ENCODE results near the gene SYF2. TPM values are rescaled to one million over a fixed set of nuclear protein-coding genes. Genes with fewer than 3 reads are reported as not detected.

Gene SYF2
- total RNA-seq, 1 experiment from 2014 or later = 35.3 TPM

DNA sequence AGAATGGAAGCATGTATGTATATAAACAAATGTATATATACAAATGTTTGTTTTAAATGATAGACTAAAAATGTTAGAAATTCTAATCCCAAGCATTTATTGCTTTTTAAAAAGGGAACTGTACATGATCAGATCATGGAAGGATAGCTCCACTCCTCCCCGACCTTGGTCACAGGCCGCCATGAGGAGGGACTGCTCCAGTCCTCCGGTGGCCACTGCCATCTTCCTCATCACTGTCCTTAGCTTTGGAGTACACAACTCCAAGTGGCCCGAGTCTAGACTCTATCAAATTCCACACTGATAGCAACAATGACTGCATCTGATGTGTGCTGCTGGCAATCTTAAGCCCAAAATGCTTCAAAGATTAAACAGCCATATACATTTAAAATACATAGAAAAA lies 9.7 kb downstream of the SYF2 start:
- no peak for ATAC-seq
- CTCF ChIA-PET = no interaction called here

DNA sequence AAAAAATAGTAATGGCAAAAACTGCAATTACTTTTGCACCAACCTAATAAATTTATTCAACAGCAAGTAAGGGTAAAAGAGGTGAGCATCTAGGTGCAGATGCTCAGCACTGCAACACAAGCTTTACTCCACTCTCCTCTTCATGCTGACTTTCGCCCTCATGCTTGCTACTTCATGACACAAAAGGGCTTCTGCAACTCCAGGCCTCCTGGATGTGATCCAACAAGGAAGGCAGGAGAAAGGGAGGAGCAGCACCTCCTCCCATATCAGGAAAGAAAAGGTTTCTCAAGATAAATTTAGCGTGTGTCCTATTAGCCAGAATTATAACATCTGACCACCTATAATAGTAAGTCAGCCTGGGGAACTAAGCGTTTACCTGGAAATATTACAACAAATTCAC lies 11.6 kb downstream of the SYF2 start:
- POLR2A ChIA-PET = interaction anchor here (0.7 kb wide), 1 partner anchor 8 kb away, joined by 3 read pairs; no protein-coding TSS in a partner anchor
- Mint-ChIP-seq H3K36me3 (peaks cover 29% of the 10 kb centered on the region), H3K4me3 (no peak overlapping the region), H3K4me1 (no peaks in the 10 kb centered on the region), H3K9me3 (no peaks in the 10 kb centered on the region), H3K27me3 (ENCODE audit: low read depth) (no peaks in the 10 kb centered on the region), H3K27ac (no peak overlapping the region)
- TF ChIP-seq ZNF263 (CRISPR knock-in tag; IDR thresholded peaks at IDR 0.05; ENCODE audit: low read depth) (no peak), ATF1 (CRISPR knock-in tag; IDR thresholded peaks at IDR 0.05) (no peak), MXD4 (CRISPR knock-in tag; IDR thresholded peaks at IDR 0.05; ENCODE audit: borderline replicate concordance) (no peak), JUN (CRISPR knock-in tag; IDR thresholded peaks at IDR 0.05) (no peak), ZNF219 (CRISPR knock-in tag; IDR thresholded peaks at IDR 0.05; ENCODE audit: borderline replicate concordance) (no peak)
- TF ChIP-seq, protein P1, sequence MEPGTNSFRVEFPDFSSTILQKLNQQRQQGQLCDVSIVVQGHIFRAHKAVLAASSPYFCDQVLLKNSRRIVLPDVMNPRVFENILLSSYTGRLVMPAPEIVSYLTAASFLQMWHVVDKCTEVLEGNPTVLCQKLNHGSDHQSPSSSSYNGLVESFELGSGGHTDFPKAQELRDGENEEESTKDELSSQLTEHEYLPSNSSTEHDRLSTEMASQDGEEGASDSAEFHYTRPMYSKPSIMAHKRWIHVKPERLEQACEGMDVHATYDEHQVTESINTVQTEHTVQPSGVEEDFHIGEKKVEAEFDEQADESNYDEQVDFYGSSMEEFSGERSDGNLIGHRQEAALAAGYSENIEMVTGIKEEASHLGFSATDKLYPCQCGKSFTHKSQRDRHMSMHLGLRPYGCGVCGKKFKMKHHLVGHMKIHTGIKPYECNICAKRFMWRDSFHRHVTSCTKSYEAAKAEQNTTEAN (CRISPR knock-in tag; IDR thresholded peaks at IDR 0.05) = no peak
- TF ChIP-seq, protein P2, sequence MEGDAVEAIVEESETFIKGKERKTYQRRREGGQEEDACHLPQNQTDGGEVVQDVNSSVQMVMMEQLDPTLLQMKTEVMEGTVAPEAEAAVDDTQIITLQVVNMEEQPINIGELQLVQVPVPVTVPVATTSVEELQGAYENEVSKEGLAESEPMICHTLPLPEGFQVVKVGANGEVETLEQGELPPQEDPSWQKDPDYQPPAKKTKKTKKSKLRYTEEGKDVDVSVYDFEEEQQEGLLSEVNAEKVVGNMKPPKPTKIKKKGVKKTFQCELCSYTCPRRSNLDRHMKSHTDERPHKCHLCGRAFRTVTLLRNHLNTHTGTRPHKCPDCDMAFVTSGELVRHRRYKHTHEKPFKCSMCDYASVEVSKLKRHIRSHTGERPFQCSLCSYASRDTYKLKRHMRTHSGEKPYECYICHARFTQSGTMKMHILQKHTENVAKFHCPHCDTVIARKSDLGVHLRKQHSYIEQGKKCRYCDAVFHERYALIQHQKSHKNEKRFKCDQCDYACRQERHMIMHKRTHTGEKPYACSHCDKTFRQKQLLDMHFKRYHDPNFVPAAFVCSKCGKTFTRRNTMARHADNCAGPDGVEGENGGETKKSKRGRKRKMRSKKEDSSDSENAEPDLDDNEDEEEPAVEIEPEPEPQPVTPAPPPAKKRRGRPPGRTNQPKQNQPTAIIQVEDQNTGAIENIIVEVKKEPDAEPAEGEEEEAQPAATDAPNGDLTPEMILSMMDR (IDR thresholded peaks at IDR 0.05) = no peak
- ATAC-seq (no peak), DNase-seq (ENCODE audit: low spot score) (no peak)
- CTCF ChIA-PET = no interaction called here

More for the DNA sequence above, 9.7 kb downstream of the SYF2 start:
- Mint-ChIP-seq H3K27ac (no peak overlapping the region), H3K4me1 (no peaks in the 10 kb centered on the region), H3K9me3 (no peaks in the 10 kb centered on the region), H3K27me3 (ENCODE audit: low read depth) (no peaks in the 10 kb centered on the region), H3K4me3 (no peak overlapping the region), H3K36me3 (peaks cover 43% of the 10 kb centered on the region)
- POLR2A ChIA-PET = no interaction called here
- no peak for DNase-seq (ENCODE audit: low spot score)
- TF ChIP-seq FOXP1 (CRISPR knock-in tag; IDR thresholded peaks at IDR 0.05; ENCODE audit: borderline replicate concordance) = no peak
- TF ChIP-seq, protein P3, sequence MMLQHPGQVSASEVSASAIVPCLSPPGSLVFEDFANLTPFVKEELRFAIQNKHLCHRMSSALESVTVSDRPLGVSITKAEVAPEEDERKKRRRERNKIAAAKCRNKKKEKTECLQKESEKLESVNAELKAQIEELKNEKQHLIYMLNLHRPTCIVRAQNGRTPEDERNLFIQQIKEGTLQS (CRISPR knock-in tag; conservative IDR thresholded peaks at IDR 0.05) = no peak
- TF ChIP-seq, protein P2 (IDR thresholded peaks at IDR 0.05) = no peak
- TF ChIP-seq, protein P4, sequence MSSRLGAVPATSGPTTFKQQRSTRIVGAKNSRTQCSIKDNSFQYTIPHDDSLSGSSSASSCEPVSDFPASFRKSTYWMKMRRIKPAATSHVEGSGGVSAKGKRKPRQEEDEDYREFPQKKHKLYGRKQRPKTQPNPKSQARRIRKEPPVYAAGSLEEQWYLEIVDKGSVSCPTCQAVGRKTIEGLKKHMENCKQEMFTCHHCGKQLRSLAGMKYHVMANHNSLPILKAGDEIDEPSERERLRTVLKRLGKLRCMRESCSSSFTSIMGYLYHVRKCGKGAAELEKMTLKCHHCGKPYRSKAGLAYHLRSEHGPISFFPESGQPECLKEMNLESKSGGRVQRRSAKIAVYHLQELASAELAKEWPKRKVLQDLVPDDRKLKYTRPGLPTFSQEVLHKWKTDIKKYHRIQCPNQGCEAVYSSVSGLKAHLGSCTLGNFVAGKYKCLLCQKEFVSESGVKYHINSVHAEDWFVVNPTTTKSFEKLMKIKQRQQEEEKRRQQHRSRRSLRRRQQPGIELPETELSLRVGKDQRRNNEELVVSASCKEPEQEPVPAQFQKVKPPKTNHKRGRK (CRISPR knock-in tag; IDR thresholded peaks at IDR 0.05; ENCODE audit: borderline replicate concordance) = no peak
- no peak for TF ChIP-seq ZNF232 (CRISPR knock-in tag; IDR thresholded peaks at IDR 0.05)
- TF ChIP-seq, protein P5, sequence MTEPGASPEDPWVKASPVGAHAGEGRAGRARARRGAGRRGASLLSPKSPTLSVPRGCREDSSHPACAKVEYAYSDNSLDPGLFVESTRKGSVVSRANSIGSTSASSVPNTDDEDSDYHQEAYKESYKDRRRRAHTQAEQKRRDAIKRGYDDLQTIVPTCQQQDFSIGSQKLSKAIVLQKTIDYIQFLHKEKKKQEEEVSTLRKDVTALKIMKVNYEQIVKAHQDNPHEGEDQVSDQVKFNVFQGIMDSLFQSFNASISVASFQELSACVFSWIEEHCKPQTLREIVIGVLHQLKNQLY (CRISPR knock-in tag; IDR thresholded peaks at IDR 0.05) = no peak
- no peak for TF ChIP-seq IRF2 (CRISPR knock-in tag; IDR thresholded peaks at IDR 0.05; ENCODE audit: borderline replicate concordance, low read depth)

GRCh38 chr1:25219661-25220251 lies 12.5 kb downstream of the SYF2 start:
- no peak for ATAC-seq
- ChIA-PET CTCF (interaction anchor here (0.7 kb wide), 1 partner anchor 265 kb away, joined by 3 read pairs; no protein-coding TSS in a partner anchor), POLR2A (no interaction called here)
- peaks cover 26% of the 10 kb centered on the region for H3K36me3 Mint-ChIP-seq
- H3K4me3 Mint-ChIP-seq = no peak overlapping the region
- TF ChIP-seq NFE2L1 (CRISPR knock-in tag; IDR thresholded peaks at IDR 0.05) = no peak
- TF ChIP-seq, protein P5 (CRISPR knock-in tag; IDR thresholded peaks at IDR 0.05) = no peak
- no peak for TF ChIP-seq NR1H2 (CRISPR knock-in tag; IDR thresholded peaks at IDR 0.05)
- TF ChIP-seq, protein P6, sequence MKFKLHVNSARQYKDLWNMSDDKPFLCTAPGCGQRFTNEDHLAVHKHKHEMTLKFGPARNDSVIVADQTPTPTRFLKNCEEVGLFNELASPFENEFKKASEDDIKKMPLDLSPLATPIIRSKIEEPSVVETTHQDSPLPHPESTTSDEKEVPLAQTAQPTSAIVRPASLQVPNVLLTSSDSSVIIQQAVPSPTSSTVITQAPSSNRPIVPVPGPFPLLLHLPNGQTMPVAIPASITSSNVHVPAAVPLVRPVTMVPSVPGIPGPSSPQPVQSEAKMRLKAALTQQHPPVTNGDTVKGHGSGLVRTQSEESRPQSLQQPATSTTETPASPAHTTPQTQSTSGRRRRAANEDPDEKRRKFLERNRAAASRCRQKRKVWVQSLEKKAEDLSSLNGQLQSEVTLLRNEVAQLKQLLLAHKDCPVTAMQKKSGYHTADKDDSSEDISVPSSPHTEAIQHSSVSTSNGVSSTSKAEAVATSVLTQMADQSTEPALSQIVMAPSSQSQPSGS (CRISPR knock-in tag; IDR thresholded peaks at IDR 0.05; ENCODE audit: borderline replicate concordance, low read depth) = no peak
- H3K9me3 Mint-ChIP-seq = no peaks in the 10 kb centered on the region
- DNase-seq (ENCODE audit: low spot score) = no peak
- H3K4me1 Mint-ChIP-seq = no peaks in the 10 kb centered on the region
- H3K27me3 Mint-ChIP-seq (ENCODE audit: low read depth) = no peaks in the 10 kb centered on the region
- no peak overlapping the region for H3K27ac Mint-ChIP-seq

Data from WTC11 (cell line).